Measurements from ENCODE around the gene SCGB2A2. TPM values are rescaled to one million over a fixed set of nuclear protein-coding genes. Genes with fewer than 3 reads are reported as not detected.

SCGB2A2 gene
- total and polyA plus RNA-seq, 2 donors from 2014 or later = not detected

GRCh38 chr11:62315431-62315830 lies 45.5 kb downstream of the SCGB2A2 start:
- Histone ChIP-seq H3K9me3 (ENCODE audit: control insufficient read depth in 2 of 3, insufficient read depth in 1 of 3, low read length in 3 of 3) (no peaks in the 10 kb centered on the region), H3K4me3 (ENCODE audit: low read length in 3 of 3) (no peak overlapping the region), H3K27ac (ENCODE audit: low read depth in 2 of 2, low read length in 2 of 2) (no peak overlapping the region), H3K36me3 (ENCODE audit: control insufficient read depth in 2 of 3, insufficient read depth in 3 of 3, low read length in 3 of 3) (no peaks in the 10 kb centered on the region), H3K4me1 (ENCODE audit: control insufficient read depth in 2 of 3, insufficient read depth in 2 of 3, low read depth in 1 of 3, low read length in 3 of 3) (no peaks in the 10 kb centered on the region), H3K9ac (ENCODE audit: low read length in 3 of 3) (no peak overlapping the region), H3K27me3 (ENCODE audit: control insufficient read depth, insufficient read depth, low read length) (no peaks in the 10 kb centered on the region)
- FAIRE-seq = no peak
- no peak for DNase-seq
- no peak for TF ChIP-seq CTCF (IDR thresholded peaks at IDR 0.05; ENCODE audit: borderline replicate concordance, extremely low read depth, insufficient read depth)
- intact Hi-C loops (cut with DNase I) = no loop called here

- Histone ChIP-seq H3K9me3 (ENCODE audit: control insufficient read depth in 2 of 3, insufficient read depth in 1 of 3, low read length in 3 of 3) (no peaks in the 10 kb centered on the region), H3K36me3 (ENCODE audit: control insufficient read depth in 2 of 3, insufficient read depth in 3 of 3, low read length in 3 of 3) (no peaks in the 10 kb centered on the region), H3K4me1 (ENCODE audit: control insufficient read depth in 2 of 3, insufficient read depth in 2 of 3, low read depth in 1 of 3, low read length in 3 of 3) (peaks cover 0 to 3% (median 2%) of the 10 kb centered on the region in 3 donors), H3K27ac (ENCODE audit: low read depth in 2 of 2, low read length in 2 of 2) (no peak overlapping the region), H3K27me3 (ENCODE audit: control insufficient read depth, insufficient read depth, low read length) (no peaks in the 10 kb centered on the region), H3K9ac (ENCODE audit: low read length in 3 of 3) (no peak overlapping the region), H3K4me3 (ENCODE audit: low read length in 3 of 3) (no peak overlapping the region)
- FAIRE-seq (no peak), DNase-seq (no peak)
- intact Hi-C loops (cut with DNase I) = no loop called here
- no peak for TF ChIP-seq CTCF (IDR thresholded peaks at IDR 0.05; ENCODE audit: borderline replicate concordance, extremely low read depth, insufficient read depth)
These were observed 52.6 kb downstream of the SCGB2A2 start for GRCh38 chr11:62322524-62322923.

Other genes starting within 250 kb of the SCGB2A2 start
- 17.5 TPM for gene INCENP, start 146.1 kb upstream of the SCGB2A2 start, total RNA-seq
- 2.9 TPM for gene INCENP, start 146.1 kb upstream of the SCGB2A2 start, polyA plus RNA-seq (ENCODE audit: insufficient read depth, low read depth, low replicate concordance)
- gene SCGB1D1, start 79.9 kb upstream of the SCGB2A2 start, total RNA-seq = not detected
- not detected for gene SCGB1D1, start 79.9 kb upstream of the SCGB2A2 start, polyA plus RNA-seq (ENCODE audit: insufficient read depth, low read depth, low replicate concordance)
- 2.2 TPM for gene SCGB2A1, start 61.5 kb upstream of the SCGB2A2 start, total RNA-seq
- gene SCGB2A1, start 61.5 kb upstream of the SCGB2A2 start, polyA plus RNA-seq (ENCODE audit: insufficient read depth, low read depth, low replicate concordance) = 1.7 TPM
- 0.60 TPM for gene SCGB1D2, start 27.9 kb upstream of the SCGB2A2 start, total RNA-seq
- 5.6 TPM for gene SCGB1D2, start 27.9 kb upstream of the SCGB2A2 start, polyA plus RNA-seq (ENCODE audit: insufficient read depth, low read depth, low replicate concordance)
- not detected for gene SCGB1D4, start 28.9 kb downstream of the SCGB2A2 start, total RNA-seq
- not detected for gene SCGB1D4, start 28.9 kb downstream of the SCGB2A2 start, polyA plus RNA-seq (ENCODE audit: insufficient read depth, low read depth, low replicate concordance)
- 62.2 TPM for gene ASRGL1, start 67.3 kb downstream of the SCGB2A2 start, total RNA-seq
- 85.6 TPM for gene ASRGL1, start 67.3 kb downstream of the SCGB2A2 start, polyA plus RNA-seq (ENCODE audit: insufficient read depth, low read depth, low replicate concordance)
- gene SCGB1A1, start 148.9 kb downstream of the SCGB2A2 start, total RNA-seq = not detected
- not detected for gene SCGB1A1, start 148.9 kb downstream of the SCGB2A2 start, polyA plus RNA-seq (ENCODE audit: insufficient read depth, low read depth, low replicate concordance)

All from kidney (tissue), 14 donors.